Keratinocyte (primary cell): ENCODE data around the gene DCST2.

Experiments used
- EZH2 ChIP-seq: IDR thresholded peaks from one replicate; pipeline ENCODE4 v1.6.1; 2012; ENCODE audit warnings: inconsistent platforms, mild to moderate bottlenecking, low read length, moderate library complexity
- TF ChIP-seq, protein P1 (sequence below), 3 experiments: IDR thresholded peaks in 1 of 3; conservative IDR thresholded peaks in 1 of 3; optimal IDR thresholded peaks in 1 of 3; 2 replicates in 2 of 3; 3 replicates in 1 of 3; pipeline versions ENCODE3 to v1.5.1; 2011; ENCODE audit warnings: low read length in 3 of 3, mild to moderate bottlenecking in 3 of 3, moderate library complexity in 2 of 3, control low read depth in 1 of 3, inconsistent platforms in 1 of 3; ENCODE audit not compliant: insufficient read depth in 2 of 3; ENCODE audit errors: extremely low read depth in 1 of 3

DNA sequence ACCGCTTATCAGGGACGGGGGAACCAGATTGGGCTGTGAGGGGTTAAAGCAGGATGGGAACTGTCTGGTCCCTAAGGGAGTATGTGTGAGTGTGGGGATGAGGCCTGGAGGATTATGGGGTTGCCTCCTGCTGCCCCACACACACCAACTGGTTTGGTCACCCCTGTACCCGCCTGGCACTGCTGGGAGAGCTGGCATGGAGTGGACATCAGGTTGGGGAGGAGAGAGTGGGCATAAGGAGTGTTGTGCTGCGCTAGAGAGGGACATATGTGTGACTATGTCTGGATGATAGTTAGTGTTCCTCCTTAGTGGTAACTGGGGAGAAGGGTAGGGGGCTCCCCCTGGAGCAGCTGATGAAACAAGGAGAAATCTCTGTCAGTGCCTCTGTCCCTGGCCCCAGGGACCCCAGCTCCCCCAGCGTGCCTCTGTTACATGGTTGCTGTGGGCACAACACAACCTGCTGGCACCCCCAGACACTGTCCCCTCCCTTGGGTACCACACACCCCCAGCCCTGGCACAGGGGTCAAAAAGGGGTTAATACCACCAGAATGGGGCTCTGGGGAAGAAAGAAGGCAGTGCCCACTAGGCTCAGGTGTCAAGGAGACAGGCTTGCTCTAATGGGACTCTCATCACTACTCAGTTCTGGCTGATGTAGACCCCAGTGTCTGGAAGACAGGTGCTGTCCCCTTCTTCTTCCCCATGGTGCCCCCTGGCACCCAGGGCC lies 29.1 kb downstream of the DCST2 start:
- TF ChIP-seq, protein P1, sequence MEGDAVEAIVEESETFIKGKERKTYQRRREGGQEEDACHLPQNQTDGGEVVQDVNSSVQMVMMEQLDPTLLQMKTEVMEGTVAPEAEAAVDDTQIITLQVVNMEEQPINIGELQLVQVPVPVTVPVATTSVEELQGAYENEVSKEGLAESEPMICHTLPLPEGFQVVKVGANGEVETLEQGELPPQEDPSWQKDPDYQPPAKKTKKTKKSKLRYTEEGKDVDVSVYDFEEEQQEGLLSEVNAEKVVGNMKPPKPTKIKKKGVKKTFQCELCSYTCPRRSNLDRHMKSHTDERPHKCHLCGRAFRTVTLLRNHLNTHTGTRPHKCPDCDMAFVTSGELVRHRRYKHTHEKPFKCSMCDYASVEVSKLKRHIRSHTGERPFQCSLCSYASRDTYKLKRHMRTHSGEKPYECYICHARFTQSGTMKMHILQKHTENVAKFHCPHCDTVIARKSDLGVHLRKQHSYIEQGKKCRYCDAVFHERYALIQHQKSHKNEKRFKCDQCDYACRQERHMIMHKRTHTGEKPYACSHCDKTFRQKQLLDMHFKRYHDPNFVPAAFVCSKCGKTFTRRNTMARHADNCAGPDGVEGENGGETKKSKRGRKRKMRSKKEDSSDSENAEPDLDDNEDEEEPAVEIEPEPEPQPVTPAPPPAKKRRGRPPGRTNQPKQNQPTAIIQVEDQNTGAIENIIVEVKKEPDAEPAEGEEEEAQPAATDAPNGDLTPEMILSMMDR (optimal IDR thresholded peaks at IDR 0.05 in 1 of 3, IDR thresholded peaks at IDR 0.05 in 1 of 3, conservative IDR thresholded peaks at IDR 0.05 in 1 of 3; ENCODE audit: extremely low read depth in 1 of 3, insufficient read depth in 2 of 3, low read length in 3 of 3): no peak
- TF ChIP-seq EZH2: no peak
